ENCODE measurements around the gene UGT1A5.
"Not testable (repeated sequence)": the region's sequence is repeated elsewhere in the genome, so short reads cannot be mapped to it uniquely, and the experiment has no call there.

The UGT1A5 gene

GRCh38 chr2:233746475-233747282, 34.0 kb downstream of the UGT1A5 start:
- no peak for DNase-seq

- DNase-seq, result no peak
Measured at GRCh38 chr2:233747283-233747544, 34.5 kb downstream of the UGT1A5 start.

- not testable (repeated sequence) for DNase-seq
Measured at GRCh38 chr2:233750689-233751088, 38.0 kb downstream of the UGT1A5 start.

- DNase-seq, result not testable (repeated sequence)
Measured at GRCh38 chr2:233751212-233752009, 38.7 kb downstream of the UGT1A5 start.

GRCh38 chr2:233754872-233755611, 42.3 kb downstream of the UGT1A5 start:
- no peak for DNase-seq

GRCh38 chr2:233756429-233757081, 43.8 kb downstream of the UGT1A5 start:
- no peak for DNase-seq

- no peak for DNase-seq
Measured at GRCh38 chr2:233758141-233758540, 45.4 kb downstream of the UGT1A5 start.

GRCh38 chr2:233758849-233759248, 46.1 kb downstream of the UGT1A5 start:
- no peak for DNase-seq

- no peak for DNase-seq
Measured at GRCh38 chr2:233760043-233760442, 47.3 kb downstream of the UGT1A5 start, which contains the start of gene UGT1A1. Gene UGT1A1, plus strand, starts transcription at chr2:233760270. Its CDS starts 18 bp downstream, at chr2:233760288.

- no peak for DNase-seq
Measured at GRCh38 chr2:233761040-233761769, 48.5 kb downstream of the UGT1A5 start.

GRCh38 chr2:233764264-233764663, 51.6 kb downstream of the UGT1A5 start:
- DNase-seq, result no peak

- DNase-seq, result no peak
Measured at GRCh38 chr2:233764761-233765160, 52.1 kb downstream of the UGT1A5 start.

GRCh38 chr2:233766416-233766815, 53.7 kb downstream of the UGT1A5 start:
- DNase-seq, result no peak

GRCh38 chr2:233768076-233768475, 55.4 kb downstream of the UGT1A5 start:
- DNase-seq, result no peak

GRCh38 chr2:233769260-233769659, 56.6 kb downstream of the UGT1A5 start:
- DNase-seq, result no peak

GRCh38 chr2:233772153-233772552, 59.4 kb downstream of the UGT1A5 start:
- no peak for DNase-seq

GRCh38 chr2:233772583-233772982, 59.9 kb downstream of the UGT1A5 start:
- no peak for DNase-seq

GRCh38 chr2:233773854-233774253, 61.1 kb downstream of the UGT1A5 start:
- DNase-seq, result no peak

GRCh38 chr2:233775414-233775813, 62.7 kb downstream of the UGT1A5 start:
- no peak for DNase-seq

- no peak for DNase-seq
Measured at GRCh38 chr2:233778030-233778429, 65.3 kb downstream of the UGT1A5 start, which contains the start of gene MROH2A. Gene MROH2A, plus strand, starts transcription at chr2:233778330. Its CDS starts 1,029 bp downstream, at chr2:233779359.

- DNase-seq, result no peak
Measured at GRCh38 chr2:233779722-233780121, 67.0 kb downstream of the UGT1A5 start.

- no peak for DNase-seq
Measured at GRCh38 chr2:233780771-233781170, 68.1 kb downstream of the UGT1A5 start.
